ENCODE results near the gene PODN. TPM values are rescaled to one million over a fixed set of nuclear protein-coding genes. Genes with fewer than 3 reads are reported as not detected.

PODN gene
- total and polyA plus RNA-seq, 2 experiments from 2014 or later = 3.9 to 9.2 TPM

- 91% methylated on average over 3 of the region's 3 CpGs for WGBS (ENCODE audit: low lambda C conversion rate, missing lambda C conversion rate)
These were observed 23.4 kb upstream of the PODN start for GRCh38 chr1:53038566-53038965.

GRCh38 chr1:53043271-53043670, 18.7 kb upstream of the PODN start:
- TF ChIP-seq EZH2phosphoT487 (IDR thresholded peaks at IDR 0.05; ENCODE audit: low read depth, severe bottlenecking, unreplicated experiment) = no peak
- no peak for TF ChIP-seq CTCF (IDR thresholded peaks at IDR 0.05; ENCODE audit: poor library complexity)
- no peak for TF ChIP-seq EZH2 (IDR thresholded peaks at IDR 0.05; ENCODE audit: borderline replicate concordance)
- H3K36me3 ChIP-seq (replicated peaks; ENCODE audit: insufficient read depth, low read depth) = no peaks in the 10 kb centered on the region
- no peak overlapping the region for H3K4me3 ChIP-seq
- no peak overlapping the region for H3K4me2 ChIP-seq
- no peaks in the 10 kb centered on the region for H3K79me2 ChIP-seq
- H3K27me3 ChIP-seq = no peaks in the 10 kb centered on the region
- no peaks in the 10 kb centered on the region for H4K20me1 ChIP-seq (ENCODE audit: insufficient read depth, poor library complexity, severe bottlenecking)
- no peak overlapping the region for H3K27ac ChIP-seq
- no peaks in the 10 kb centered on the region for H3K9me2 ChIP-seq (replicated peaks; ENCODE audit: insufficient read depth)
- H3K4me1 ChIP-seq (ENCODE audit: insufficient read depth) = peaks cover 4% of the 10 kb centered on the region
- H2AFZ ChIP-seq = no peak overlapping the region
- H3K9me3 ChIP-seq (ENCODE audit: low read depth) = no peaks in the 10 kb centered on the region
- DNase-seq (ENCODE audit: low spot score) = no peak

More at GRCh38 chr1:53038566-53038965, 23.4 kb upstream of the PODN start:
- no peak overlapping the region for H2AFZ ChIP-seq
- no peak overlapping the region for H3K27ac ChIP-seq
- DNase-seq (ENCODE audit: low spot score) = no peak
- H3K9me2 ChIP-seq (replicated peaks; ENCODE audit: insufficient read depth) = no peaks in the 10 kb centered on the region
- TF ChIP-seq EZH2 (IDR thresholded peaks at IDR 0.05; ENCODE audit: borderline replicate concordance) (no peak), CTCF (IDR thresholded peaks at IDR 0.05; ENCODE audit: poor library complexity) (no peak), EZH2phosphoT487 (IDR thresholded peaks at IDR 0.05; ENCODE audit: low read depth, severe bottlenecking, unreplicated experiment) (no peak)
- H3K79me2 ChIP-seq = no peaks in the 10 kb centered on the region
- H3K27me3 ChIP-seq = no peaks in the 10 kb centered on the region
- H3K9me3 ChIP-seq (ENCODE audit: low read depth) = no peaks in the 10 kb centered on the region
- no peaks in the 10 kb centered on the region for H3K36me3 ChIP-seq (replicated peaks; ENCODE audit: insufficient read depth, low read depth)
- no peaks in the 10 kb centered on the region for H4K20me1 ChIP-seq (ENCODE audit: insufficient read depth, poor library complexity, severe bottlenecking)
- no peak overlapping the region for H3K4me3 ChIP-seq
- no peaks in the 10 kb centered on the region for H3K4me1 ChIP-seq (ENCODE audit: insufficient read depth)
- H3K4me2 ChIP-seq = no peak overlapping the region

- Histone ChIP-seq H3K4me1 (ENCODE audit: insufficient read depth) (peaks cover 4% of the 10 kb centered on the region), H3K79me2 (no peaks in the 10 kb centered on the region), H3K27ac (no peak overlapping the region), H3K9me3 (ENCODE audit: low read depth) (no peaks in the 10 kb centered on the region), H3K9me2 (replicated peaks; ENCODE audit: insufficient read depth) (no peaks in the 10 kb centered on the region), H3K27me3 (no peaks in the 10 kb centered on the region), H3K36me3 (replicated peaks; ENCODE audit: insufficient read depth, low read depth) (no peaks in the 10 kb centered on the region), H2AFZ (no peak overlapping the region), H3K4me3 (no peak overlapping the region), H4K20me1 (ENCODE audit: insufficient read depth, poor library complexity, severe bottlenecking) (no peaks in the 10 kb centered on the region), H3K4me2 (no peak overlapping the region)
- no peak for TF ChIP-seq CTCF (IDR thresholded peaks at IDR 0.05; ENCODE audit: poor library complexity)
- no peak for TF ChIP-seq EZH2 (IDR thresholded peaks at IDR 0.05; ENCODE audit: borderline replicate concordance)
- TF ChIP-seq EZH2phosphoT487 (IDR thresholded peaks at IDR 0.05; ENCODE audit: low read depth, severe bottlenecking, unreplicated experiment) = no peak
- WGBS (ENCODE audit: low lambda C conversion rate, missing lambda C conversion rate) = 86% methylated on average over 5 of the region's 5 CpGs
- no peak for DNase-seq (ENCODE audit: low spot score)
These were observed 17.1 kb upstream of the PODN start for GRCh38 chr1:53044926-53045325.

GRCh38 chr1:53046930-53047329, 15.1 kb upstream of the PODN start:
- Histone ChIP-seq H3K9me3 (ENCODE audit: low read depth) (no peaks in the 10 kb centered on the region), H3K4me2 (no peak overlapping the region), H4K20me1 (ENCODE audit: insufficient read depth, poor library complexity, severe bottlenecking) (no peaks in the 10 kb centered on the region), H3K27ac (no peak overlapping the region), H3K79me2 (no peaks in the 10 kb centered on the region), H3K9me2 (replicated peaks; ENCODE audit: insufficient read depth) (no peaks in the 10 kb centered on the region), H3K4me1 (ENCODE audit: insufficient read depth) (peaks cover 4% of the 10 kb centered on the region), H3K27me3 (no peaks in the 10 kb centered on the region), H3K4me3 (no peak overlapping the region), H3K36me3 (replicated peaks; ENCODE audit: insufficient read depth, low read depth) (no peaks in the 10 kb centered on the region), H2AFZ (no peak overlapping the region)
- no peak for TF ChIP-seq EZH2phosphoT487 (IDR thresholded peaks at IDR 0.05; ENCODE audit: low read depth, severe bottlenecking, unreplicated experiment)
- no peak for TF ChIP-seq EZH2 (IDR thresholded peaks at IDR 0.05; ENCODE audit: borderline replicate concordance)
- TF ChIP-seq CTCF (IDR thresholded peaks at IDR 0.05; ENCODE audit: poor library complexity) = no peak
- DNase-seq (ENCODE audit: low spot score) = no peak
- WGBS (ENCODE audit: low lambda C conversion rate, missing lambda C conversion rate) = 69% methylated on average over 2 of the region's 2 CpGs

Measured in hepatocyte (in vitro differentiated cells).